GM23338 (cell line): Measurements from ENCODE around the gene GAL3ST2. TPM values are rescaled to one million over a fixed set of nuclear protein-coding genes. Genes with fewer than 3 reads are reported as not detected.

ENCODE experiments used
- ATAC-seq: fragments of 200-7000 bp; cut with Tn5 transposase; 3 replicates; pipeline ENCODE4 v1.9.1; 2020
- DNase-seq: peaks from one replicate; pipeline ENCODE4 v3.0.0-alpha.2; 2015; ENCODE audit warnings: low spot score
- H2AFZ ChIP-seq: fragments of 200-600 bp; sonication (generic); 2 replicates; pipeline ENCODE4 v1.8.0; 2016; ENCODE audit warnings: antibody characterized with exemption, mild to moderate bottlenecking, moderate library complexity
- H3F3A ChIP-seq: fragments of 200-600 bp; sonication (generic); replicated peaks from 2 replicates; pipeline ENCODE4 v1.8.0; 2017; ENCODE audit warnings: antibody characterized with exemption, mixed run types, low read depth
- H3K27ac ChIP-seq: fragments of 200-600 bp; sonication (generic); 2 replicates; pipeline ENCODE4 v1.6.1; 2016; ENCODE audit warnings: low read depth
- H3K27me3 ChIP-seq: fragments of 200-600 bp; sonication (generic); 2 replicates; pipeline ENCODE4 v1.8.0; 2016; ENCODE audit warnings: mild to moderate bottlenecking, mixed run types, moderate library complexity; ENCODE audit not compliant: insufficient read depth
- H3K36me3 ChIP-seq: fragments of 200-600 bp; sonication (generic); 2 replicates; pipeline ENCODE4 v1.8.0; 2016; ENCODE audit warnings: mild to moderate bottlenecking; ENCODE audit not compliant: insufficient read depth
- H3K4me1 ChIP-seq: fragments of 200-600 bp; sonication (generic); 2 replicates; pipeline ENCODE4 v1.8.0; 2016; ENCODE audit warnings: mild to moderate bottlenecking, moderate library complexity; ENCODE audit not compliant: insufficient read depth
- H3K4me2 ChIP-seq: fragments of 200-600 bp; sonication (generic); 2 replicates; pipeline ENCODE4 v1.7.1; 2017; ENCODE audit warnings: mixed run types
- H3K4me3 ChIP-seq: fragments of 200-600 bp; sonication (generic); 2 replicates; pipeline ENCODE4 v1.6.1; 2016; ENCODE audit warnings: mixed run types
- H3K79me2 ChIP-seq: fragments of 200-600 bp; sonication (generic); replicated peaks from 2 replicates; pipeline ENCODE4 v1.8.0; 2017; ENCODE audit warnings: mild to moderate bottlenecking; ENCODE audit not compliant: insufficient read depth
- H3K9me2 ChIP-seq: fragments of 200-600 bp; sonication (generic); 2 replicates; pipeline ENCODE4 v1.8.0; 2017; ENCODE audit not compliant: insufficient read depth
- H4K20me1 ChIP-seq: fragments of 200-600 bp; sonication (generic); replicated peaks from 2 replicates; pipeline ENCODE4 v1.8.0; 2017; ENCODE audit warnings: mild to moderate bottlenecking; ENCODE audit not compliant: insufficient read depth
- H3K27ac Mint-ChIP-seq: 2 replicates; pipeline ENCODE4 v1.8.0; 2020; ENCODE audit warnings: inconsistent platforms, mild to moderate bottlenecking, moderate library complexity, mixed read lengths
- H3K27me3 Mint-ChIP-seq: 3 replicates; pipeline ENCODE4 v1.8.0; 2022; ENCODE audit warnings: low read depth, mild to moderate bottlenecking, moderate library complexity, mixed read lengths, inconsistent platforms; ENCODE audit not compliant: insufficient read depth, poor library complexity
- H3K36me3 Mint-ChIP-seq: 3 replicates; pipeline ENCODE4 v1.8.0; 2021; ENCODE audit warnings: low read depth, mild to moderate bottlenecking, inconsistent platforms, moderate library complexity, mixed read lengths
- H3K4me1 Mint-ChIP-seq: 3 replicates; pipeline ENCODE4 v1.8.0; 2020; ENCODE audit warnings: mild to moderate bottlenecking, inconsistent platforms, mixed read lengths
- H3K4me3 Mint-ChIP-seq: 3 replicates; pipeline ENCODE4 v1.8.0; 2021; ENCODE audit warnings: moderate library complexity, mild to moderate bottlenecking, inconsistent platforms, mixed read lengths
- H3K9me3 Mint-ChIP-seq: 3 replicates; pipeline ENCODE4 v1.8.0; 2020; ENCODE audit warnings: moderate library complexity, mild to moderate bottlenecking, inconsistent platforms, mixed read lengths
- STAT1 ChIP-seq: IDR thresholded peaks from one replicate; pipeline ENCODE4 v1.6.1; 2016; ENCODE audit warnings: antibody characterized with exemption; ENCODE audit not compliant: unreplicated experiment
- polyA plus RNA-seq: library from polyadenylated mRNA; unstranded; fragments of >200 nt; fragmentation: Nextera tagmentation; extraction: Ambion mirVana; gene quantifications from 2 replicates; pipeline ENCODE4 v1.2.1, GENCODE V29; 2016
- total RNA-seq: library from RNA; depleted of rRNA; stranded (reverse); fragments of >200 nt; shearing (Covaris generic); gene quantifications from 2 replicates; pipeline ENCODE4 v1.2.3, GENCODE V29; 2014
- TF ChIP-seq, protein P1 (sequence below): IDR thresholded peaks from 2 replicates; pipeline ENCODE4 v1.6.1; 2016; ENCODE audit warnings: antibody characterized with exemption
- TF ChIP-seq, protein P2 (sequence below): IDR thresholded peaks from one replicate; pipeline ENCODE4 v1.6.1; 2018; ENCODE audit warnings: antibody characterized with exemption; ENCODE audit not compliant: unreplicated experiment
- TF ChIP-seq, protein P3 (sequence below), 2 experiments: fragments of 200-600 bp in 1 of 2; sonication (generic) in 1 of 2; conservative IDR thresholded peaks; 2 replicates each; pipeline versions ENCODE4 v1.5.1 to v1.6.1; 2016 to 2017; ENCODE audit warnings: antibody characterized with exemption in 2 of 2, low read depth in 2 of 2, mild to moderate bottlenecking in 2 of 2, moderate library complexity in 1 of 2

Gene GAL3ST2
- total and polyA plus RNA-seq, 2 experiments from 2014 or later = 0.19 to 0.24 TPM

GRCh38 chr2:241816431-241817121 is 40.0 kb downstream of the GAL3ST2 start:
- H3K27me3 ChIP-seq = no peaks in the 10 kb centered on the region
- no peaks in the 10 kb centered on the region for H4K20me1 ChIP-seq
- no peaks in the 10 kb centered on the region for H3K36me3 ChIP-seq
- DNase-seq (no peak), ATAC-seq (no peak)
- H3K4me1 ChIP-seq = no peaks in the 10 kb centered on the region; the same call in 1 of the 2 replicates
- no peaks in the 10 kb centered on the region for H3K79me2 ChIP-seq
- Mint-ChIP-seq H3K27me3 (peaks cover 12% of the 10 kb centered on the region), H3K4me3 (no peak overlapping the region), H3K4me1 (peaks cover 4% of the 10 kb centered on the region), H3K27ac (no peak overlapping the region), H3K9me3 (no peaks in the 10 kb centered on the region; the same call in 2 of the 3 replicates), H3K36me3 (no peaks in the 10 kb centered on the region; the same call in 2 of the 3 replicates)
- TF ChIP-seq, protein P1, sequence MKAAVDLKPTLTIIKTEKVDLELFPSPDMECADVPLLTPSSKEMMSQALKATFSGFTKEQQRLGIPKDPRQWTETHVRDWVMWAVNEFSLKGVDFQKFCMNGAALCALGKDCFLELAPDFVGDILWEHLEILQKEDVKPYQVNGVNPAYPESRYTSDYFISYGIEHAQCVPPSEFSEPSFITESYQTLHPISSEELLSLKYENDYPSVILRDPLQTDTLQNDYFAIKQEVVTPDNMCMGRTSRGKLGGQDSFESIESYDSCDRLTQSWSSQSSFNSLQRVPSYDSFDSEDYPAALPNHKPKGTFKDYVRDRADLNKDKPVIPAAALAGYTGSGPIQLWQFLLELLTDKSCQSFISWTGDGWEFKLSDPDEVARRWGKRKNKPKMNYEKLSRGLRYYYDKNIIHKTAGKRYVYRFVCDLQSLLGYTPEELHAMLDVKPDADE = no peak
- H3F3A ChIP-seq = 0 out of 2 replicates have a peak, but pooled peaks cover 6% of the 10 kb centered on the region
- H3K4me3 ChIP-seq = no peak overlapping the region
- no peak overlapping the region for H2AFZ ChIP-seq
- no peak overlapping the region for H3K4me2 ChIP-seq
- no peak overlapping the region for H3K27ac ChIP-seq
- no peaks in the 10 kb centered on the region for H3K9me2 ChIP-seq

GRCh38 chr2:241817126-241817820 is 40.7 kb downstream of the GAL3ST2 start:
- no peaks in the 10 kb centered on the region for H3K36me3 ChIP-seq
- Mint-ChIP-seq H3K9me3 (peaks cover under 1% of the 10 kb centered on the region; the same call in 1 of the 3 replicates), H3K27me3 (peaks cover 14% of the 10 kb centered on the region), H3K36me3 (no peaks in the 10 kb centered on the region; the same call in 2 of the 3 replicates), H3K27ac (no peak overlapping the region), H3K4me3 (no peak overlapping the region), H3K4me1 (peaks cover 4% of the 10 kb centered on the region)
- no peak for DNase-seq
- no peaks in the 10 kb centered on the region for H3K27me3 ChIP-seq
- no peak overlapping the region for H3K4me2 ChIP-seq
- H4K20me1 ChIP-seq = no peaks in the 10 kb centered on the region
- H3F3A ChIP-seq = 0 out of 2 replicates have a peak, but pooled peaks cover 6% of the 10 kb centered on the region
- no peak overlapping the region for H3K27ac ChIP-seq
- H2AFZ ChIP-seq = no peak overlapping the region
- no peaks in the 10 kb centered on the region; the same call in 1 of the 2 replicates for H3K4me1 ChIP-seq
- H3K9me2 ChIP-seq = no peaks in the 10 kb centered on the region
- ATAC-seq = no peak
- H3K4me3 ChIP-seq = no peak overlapping the region
- H3K79me2 ChIP-seq = no peaks in the 10 kb centered on the region
- TF ChIP-seq, protein P2, sequence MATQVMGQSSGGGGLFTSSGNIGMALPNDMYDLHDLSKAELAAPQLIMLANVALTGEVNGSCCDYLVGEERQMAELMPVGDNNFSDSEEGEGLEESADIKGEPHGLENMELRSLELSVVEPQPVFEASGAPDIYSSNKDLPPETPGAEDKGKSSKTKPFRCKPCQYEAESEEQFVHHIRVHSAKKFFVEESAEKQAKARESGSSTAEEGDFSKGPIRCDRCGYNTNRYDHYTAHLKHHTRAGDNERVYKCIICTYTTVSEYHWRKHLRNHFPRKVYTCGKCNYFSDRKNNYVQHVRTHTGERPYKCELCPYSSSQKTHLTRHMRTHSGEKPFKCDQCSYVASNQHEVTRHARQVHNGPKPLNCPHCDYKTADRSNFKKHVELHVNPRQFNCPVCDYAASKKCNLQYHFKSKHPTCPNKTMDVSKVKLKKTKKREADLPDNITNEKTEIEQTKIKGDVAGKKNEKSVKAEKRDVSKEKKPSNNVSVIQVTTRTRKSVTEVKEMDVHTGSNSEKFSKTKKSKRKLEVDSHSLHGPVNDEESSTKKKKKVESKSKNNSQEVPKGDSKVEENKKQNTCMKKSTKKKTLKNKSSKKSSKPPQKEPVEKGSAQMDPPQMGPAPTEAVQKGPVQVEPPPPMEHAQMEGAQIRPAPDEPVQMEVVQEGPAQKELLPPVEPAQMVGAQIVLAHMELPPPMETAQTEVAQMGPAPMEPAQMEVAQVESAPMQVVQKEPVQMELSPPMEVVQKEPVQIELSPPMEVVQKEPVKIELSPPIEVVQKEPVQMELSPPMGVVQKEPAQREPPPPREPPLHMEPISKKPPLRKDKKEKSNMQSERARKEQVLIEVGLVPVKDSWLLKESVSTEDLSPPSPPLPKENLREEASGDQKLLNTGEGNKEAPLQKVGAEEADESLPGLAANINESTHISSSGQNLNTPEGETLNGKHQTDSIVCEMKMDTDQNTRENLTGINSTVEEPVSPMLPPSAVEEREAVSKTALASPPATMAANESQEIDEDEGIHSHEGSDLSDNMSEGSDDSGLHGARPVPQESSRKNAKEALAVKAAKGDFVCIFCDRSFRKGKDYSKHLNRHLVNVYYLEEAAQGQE = no peak
- TF ChIP-seq STAT1 = no peak
- TF ChIP-seq, protein P1 = no peak
- TF ChIP-seq, protein P3, sequence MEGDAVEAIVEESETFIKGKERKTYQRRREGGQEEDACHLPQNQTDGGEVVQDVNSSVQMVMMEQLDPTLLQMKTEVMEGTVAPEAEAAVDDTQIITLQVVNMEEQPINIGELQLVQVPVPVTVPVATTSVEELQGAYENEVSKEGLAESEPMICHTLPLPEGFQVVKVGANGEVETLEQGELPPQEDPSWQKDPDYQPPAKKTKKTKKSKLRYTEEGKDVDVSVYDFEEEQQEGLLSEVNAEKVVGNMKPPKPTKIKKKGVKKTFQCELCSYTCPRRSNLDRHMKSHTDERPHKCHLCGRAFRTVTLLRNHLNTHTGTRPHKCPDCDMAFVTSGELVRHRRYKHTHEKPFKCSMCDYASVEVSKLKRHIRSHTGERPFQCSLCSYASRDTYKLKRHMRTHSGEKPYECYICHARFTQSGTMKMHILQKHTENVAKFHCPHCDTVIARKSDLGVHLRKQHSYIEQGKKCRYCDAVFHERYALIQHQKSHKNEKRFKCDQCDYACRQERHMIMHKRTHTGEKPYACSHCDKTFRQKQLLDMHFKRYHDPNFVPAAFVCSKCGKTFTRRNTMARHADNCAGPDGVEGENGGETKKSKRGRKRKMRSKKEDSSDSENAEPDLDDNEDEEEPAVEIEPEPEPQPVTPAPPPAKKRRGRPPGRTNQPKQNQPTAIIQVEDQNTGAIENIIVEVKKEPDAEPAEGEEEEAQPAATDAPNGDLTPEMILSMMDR (conservative IDR thresholded peaks at IDR 0.05; ENCODE audit: low read depth in 2 of 2) = no peak
